SU-DHL-6 (cell line): ENCODE data around the gene BUB3.

ENCODE experiments used
- EZH2phosphoT487 ChIP-seq: fragments of 200-600 bp; sonication (generic), shearing (Covaris generic); conservative IDR thresholded peaks from 2 replicates; pipeline ENCODE4 v1.6.1; 2018; ENCODE audit warnings: mild to moderate bottlenecking, antibody characterized with exemption, low read length, moderate library complexity, mixed read lengths
- TF ChIP-seq, protein P1 (sequence below): fragments of 200-600 bp; sonication (generic); IDR thresholded peaks from one replicate; pipeline ENCODE4 v1.5.1; 2017; ENCODE audit warnings: antibody characterized with exemption, mild to moderate bottlenecking, low read length, moderate library complexity; ENCODE audit not compliant: insufficient read depth, poor library complexity, severe bottlenecking

GRCh38 chr10:123156078-123156477, 1.9 kb downstream of the BUB3 start:
- no peak for TF ChIP-seq EZH2phosphoT487
- TF ChIP-seq, protein P1, sequence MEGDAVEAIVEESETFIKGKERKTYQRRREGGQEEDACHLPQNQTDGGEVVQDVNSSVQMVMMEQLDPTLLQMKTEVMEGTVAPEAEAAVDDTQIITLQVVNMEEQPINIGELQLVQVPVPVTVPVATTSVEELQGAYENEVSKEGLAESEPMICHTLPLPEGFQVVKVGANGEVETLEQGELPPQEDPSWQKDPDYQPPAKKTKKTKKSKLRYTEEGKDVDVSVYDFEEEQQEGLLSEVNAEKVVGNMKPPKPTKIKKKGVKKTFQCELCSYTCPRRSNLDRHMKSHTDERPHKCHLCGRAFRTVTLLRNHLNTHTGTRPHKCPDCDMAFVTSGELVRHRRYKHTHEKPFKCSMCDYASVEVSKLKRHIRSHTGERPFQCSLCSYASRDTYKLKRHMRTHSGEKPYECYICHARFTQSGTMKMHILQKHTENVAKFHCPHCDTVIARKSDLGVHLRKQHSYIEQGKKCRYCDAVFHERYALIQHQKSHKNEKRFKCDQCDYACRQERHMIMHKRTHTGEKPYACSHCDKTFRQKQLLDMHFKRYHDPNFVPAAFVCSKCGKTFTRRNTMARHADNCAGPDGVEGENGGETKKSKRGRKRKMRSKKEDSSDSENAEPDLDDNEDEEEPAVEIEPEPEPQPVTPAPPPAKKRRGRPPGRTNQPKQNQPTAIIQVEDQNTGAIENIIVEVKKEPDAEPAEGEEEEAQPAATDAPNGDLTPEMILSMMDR, result no peak
